ENCODE data around the gene BDP1. TPM values are rescaled to one million over a fixed set of nuclear protein-coding genes. Genes with fewer than 3 reads are reported as not detected.
"Not testable (repeated sequence)": the region's sequence is repeated elsewhere in the genome, so short reads cannot be mapped to it uniquely, and the experiment has no call there.

Gene BDP1
- total RNA-seq, 1 experiment from 2014 or later = 22.0 TPM

- BruUV-seq (replicated peaks); H3K4me2 ChIP-seq (ENCODE audit: low read length); ATAC-seq; H3K9me3 ChIP-seq (ENCODE audit: control insufficient read depth in 1 of 2, insufficient read depth in 1 of 2, low read depth in 1 of 2, low read length in 2 of 2); POLR2A ChIA-PET; RAD21 ChIA-PET (ENCODE audit: low non-redundant PET in 1 of 2, low total read pairs in 2 of 2, uncharacterized antibody in 2 of 2, unreplicated experiment in 2 of 2); DNase-seq (ENCODE audit: low read depth, low spot score); H2AFZ ChIP-seq (ENCODE audit: low read depth, low read length, poor library complexity, severe bottlenecking); H3K9me2 ChIP-seq (ENCODE audit: insufficient read depth); CTCF ChIA-PET; H3K79me2 ChIP-seq (ENCODE audit: insufficient read depth, low read length); H3K27me3 ChIP-seq (ENCODE audit: insufficient read depth, low read length); H3K4me1 ChIP-seq (ENCODE audit: control insufficient read depth in 1 of 2, insufficient read depth in 2 of 2, low read length in 2 of 2); H3K9ac ChIP-seq (ENCODE audit: low read length); H3K4me3 ChIP-seq (replicated peaks in 1 of 2; ENCODE audit: low read depth in 1 of 2, low read length in 2 of 2); H3K36me3 ChIP-seq (ENCODE audit: control insufficient read depth in 1 of 2, insufficient read depth in 2 of 2, low read length in 2 of 2); H4K20me1 ChIP-seq (ENCODE audit: insufficient read depth); H3K27ac ChIP-seq (ENCODE audit: low read depth, low read length); intact Hi-C loops (cut with micrococcal nuclease): not testable (repeated sequence)
These were observed 28.6 kb upstream of the BDP1 start for GRCh38 chr5:71426686-71427474.

GRCh38 chr5:71432410-71432809, 23.0 kb upstream of the BDP1 start:
- H3K4me2 ChIP-seq (ENCODE audit: low read length); RAD21 ChIA-PET (ENCODE audit: low non-redundant PET in 1 of 2, low total read pairs in 2 of 2, uncharacterized antibody in 2 of 2, unreplicated experiment in 2 of 2); H3K27me3 ChIP-seq (ENCODE audit: insufficient read depth, low read length); H3K4me1 ChIP-seq (ENCODE audit: control insufficient read depth in 1 of 2, insufficient read depth in 2 of 2, low read length in 2 of 2); DNase-seq (ENCODE audit: low read depth, low spot score); CTCF ChIA-PET; H4K20me1 ChIP-seq (ENCODE audit: insufficient read depth); BruUV-seq (replicated peaks); H3K79me2 ChIP-seq (ENCODE audit: insufficient read depth, low read length); H3K36me3 ChIP-seq (ENCODE audit: control insufficient read depth in 1 of 2, insufficient read depth in 2 of 2, low read length in 2 of 2); H3K9me2 ChIP-seq (ENCODE audit: insufficient read depth); intact Hi-C loops (cut with micrococcal nuclease); H3K27ac ChIP-seq (ENCODE audit: low read depth, low read length); H3K4me3 ChIP-seq (replicated peaks in 1 of 2; ENCODE audit: low read depth in 1 of 2, low read length in 2 of 2); POLR2A ChIA-PET; ATAC-seq; H3K9ac ChIP-seq (ENCODE audit: low read length); H3K9me3 ChIP-seq (ENCODE audit: control insufficient read depth in 1 of 2, insufficient read depth in 1 of 2, low read depth in 1 of 2, low read length in 2 of 2); H2AFZ ChIP-seq (ENCODE audit: low read depth, low read length, poor library complexity, severe bottlenecking): not testable (repeated sequence)

GRCh38 chr5:71434825-71435224, 20.6 kb upstream of the BDP1 start:
- DNase-seq (ENCODE audit: low read depth, low spot score); CTCF ChIA-PET; RAD21 ChIA-PET (ENCODE audit: low non-redundant PET in 1 of 2, low total read pairs in 2 of 2, uncharacterized antibody in 2 of 2, unreplicated experiment in 2 of 2); POLR2A ChIA-PET; H3K27me3 ChIP-seq (ENCODE audit: insufficient read depth, low read length); H3K79me2 ChIP-seq (ENCODE audit: insufficient read depth, low read length); H3K9me2 ChIP-seq (ENCODE audit: insufficient read depth); H3K4me1 ChIP-seq (ENCODE audit: control insufficient read depth in 1 of 2, insufficient read depth in 2 of 2, low read length in 2 of 2); H3K4me3 ChIP-seq (replicated peaks in 1 of 2; ENCODE audit: low read depth in 1 of 2, low read length in 2 of 2); H3K27ac ChIP-seq (ENCODE audit: low read depth, low read length); BruUV-seq (replicated peaks); H3K9me3 ChIP-seq (ENCODE audit: control insufficient read depth in 1 of 2, insufficient read depth in 1 of 2, low read depth in 1 of 2, low read length in 2 of 2); H3K4me2 ChIP-seq (ENCODE audit: low read length); H3K9ac ChIP-seq (ENCODE audit: low read length); H4K20me1 ChIP-seq (ENCODE audit: insufficient read depth); intact Hi-C loops (cut with micrococcal nuclease); H2AFZ ChIP-seq (ENCODE audit: low read depth, low read length, poor library complexity, severe bottlenecking); ATAC-seq; H3K36me3 ChIP-seq (ENCODE audit: control insufficient read depth in 1 of 2, insufficient read depth in 2 of 2, low read length in 2 of 2): not testable (repeated sequence)

- H3K4me3 ChIP-seq (replicated peaks in 1 of 2; ENCODE audit: low read depth in 1 of 2, low read length in 2 of 2); ATAC-seq; CTCF ChIA-PET; H3K9ac ChIP-seq (ENCODE audit: low read length); H4K20me1 ChIP-seq (ENCODE audit: insufficient read depth); H3K36me3 ChIP-seq (ENCODE audit: control insufficient read depth in 1 of 2, insufficient read depth in 2 of 2, low read length in 2 of 2); H3K79me2 ChIP-seq (ENCODE audit: insufficient read depth, low read length); BruUV-seq (replicated peaks); RAD21 ChIA-PET (ENCODE audit: low non-redundant PET in 1 of 2, low total read pairs in 2 of 2, uncharacterized antibody in 2 of 2, unreplicated experiment in 2 of 2); POLR2A ChIA-PET; H3K4me2 ChIP-seq (ENCODE audit: low read length); intact Hi-C loops (cut with micrococcal nuclease); H3K27ac ChIP-seq (ENCODE audit: low read depth, low read length); H3K27me3 ChIP-seq (ENCODE audit: insufficient read depth, low read length); DNase-seq (ENCODE audit: low read depth, low spot score); H3K4me1 ChIP-seq (ENCODE audit: control insufficient read depth in 1 of 2, insufficient read depth in 2 of 2, low read length in 2 of 2); H3K9me3 ChIP-seq (ENCODE audit: control insufficient read depth in 1 of 2, insufficient read depth in 1 of 2, low read depth in 1 of 2, low read length in 2 of 2); H3K9me2 ChIP-seq (ENCODE audit: insufficient read depth); H2AFZ ChIP-seq (ENCODE audit: low read depth, low read length, poor library complexity, severe bottlenecking): not testable (repeated sequence)
These were observed 13.9 kb upstream of the BDP1 start for GRCh38 chr5:71441564-71441963.
